IPS DF 6.9 (cell line): ENCODE data around the gene MLST8.

Experiments
- DNase-seq: peaks from one replicate; pipeline ENCODE4 v3.0.0-alpha.2; 2013; ENCODE audit warnings: low read depth, low spot score
- H3K27ac ChIP-seq: one replicate; pipeline ENCODE4 v1.5.1; 2013; ENCODE audit warnings: low read length, control low read depth
- H3K27me3 ChIP-seq: 2 replicates; pipeline ENCODE4 v1.6.1; 2013; ENCODE audit warnings: mild to moderate bottlenecking, low read length; ENCODE audit not compliant: control insufficient read depth, insufficient read depth
- H3K36me3 ChIP-seq: 2 replicates; pipeline ENCODE4 v1.6.1; 2013; ENCODE audit warnings: low read length; ENCODE audit not compliant: control insufficient read depth, insufficient read depth
- H3K4me1 ChIP-seq: 2 replicates; pipeline ENCODE4 v1.6.1; 2013; ENCODE audit warnings: low read length; ENCODE audit not compliant: control insufficient read depth, insufficient read depth
- H3K4me3 ChIP-seq: 2 replicates; pipeline ENCODE4 v1.5.1; 2013; ENCODE audit warnings: mild to moderate bottlenecking, low read length
- H3K9me3 ChIP-seq: 2 replicates; pipeline ENCODE4 v1.6.1; 2013; ENCODE audit warnings: low read length, inconsistent platforms; ENCODE audit not compliant: control insufficient read depth, insufficient read depth
- WGBS: extraction: QIAGEN DNeasy Blood & Tissue Kit; methylation state at CpG from one replicate; pipeline ENCODE4 v1.1.7; 2013; ENCODE audit warnings: mixed read lengths, missing lambda C conversion rate; ENCODE audit not compliant: insufficient read length, insufficient coverage; 5-methylcytosine and 5-hydroxymethylcytosine counted together

MLST8 gene

GRCh38 chr16:2216330-2216729 is 11.1 kb downstream of the MLST8 start:
- Histone ChIP-seq H3K4me3 (no peak overlapping the region), H3K9me3 (no peaks in the 10 kb centered on the region), H3K36me3 (peaks cover 9% of the 10 kb centered on the region; the same call in 1 of the 2 replicates), H3K27ac (no peak overlapping the region), H3K27me3 (no peaks in the 10 kb centered on the region), H3K4me1 (no peaks in the 10 kb centered on the region; the same call in 1 of the 2 replicates)
- DNase-seq, result no peak
- no CpG with 5 or more reads among the region's 4 CpGs for WGBS

GRCh38 chr16:2223221-2223941 is 18.1 kb downstream of the MLST8 start, which contains the start of gene E4F1:
TSS of gene E4F1 (plus strand) at chr16:2223591. CDS start at chr16:2223614, 23 bp downstream.
- Histone ChIP-seq H3K27me3 (no peaks in the 10 kb centered on the region), H3K9me3 (no peaks in the 10 kb centered on the region), H3K4me3 (peak within 1 kb of the TSS; percentile 84), H3K27ac (no peak within 1 kb of the TSS), H3K4me1 (no peaks in the 10 kb centered on the region), H3K36me3 (no peaks in the 10 kb centered on the region; the same call in 1 of the 2 replicates)
- peak; percentile 99 for DNase-seq
- no CpG with 5 or more reads among the region's 82 CpGs for WGBS

- H3K27ac ChIP-seq, result no peak overlapping the region
These were observed 18.8 kb downstream of the MLST8 start for GRCh38 chr16:2223942-2224486.

GRCh38 chr16:2226245-2226793 is 21.1 kb downstream of the MLST8 start:
- no peak overlapping the region for H3K27ac ChIP-seq
- DNase-seq, result no peak
- WGBS, result no CpG with 5 or more reads among the region's 9 CpGs

More at GRCh38 chr16:2223942-2224486, 18.8 kb downstream of the MLST8 start:
- no peaks in the 10 kb centered on the region for H3K4me1 ChIP-seq
- H3K36me3 ChIP-seq, result no peaks in the 10 kb centered on the region; the same call in 1 of the 2 replicates
- H3K27me3 ChIP-seq, result no peaks in the 10 kb centered on the region
- peak overlapping the region; percentile 84 for H3K4me3 ChIP-seq
- no peaks in the 10 kb centered on the region for H3K9me3 ChIP-seq
- WGBS, result no CpG with 5 or more reads among the region's 22 CpGs
- no peak for DNase-seq

GRCh38 chr16:2226918-2227317 is 21.7 kb downstream of the MLST8 start:
- no peak for DNase-seq
- Histone ChIP-seq H3K4me3 (no peak overlapping the region), H3K27ac (no peak overlapping the region), H3K4me1 (no peaks in the 10 kb centered on the region), H3K9me3 (no peaks in the 10 kb centered on the region), H3K27me3 (no peaks in the 10 kb centered on the region), H3K36me3 (peaks cover 12% of the 10 kb centered on the region)
- WGBS, result no CpG with 5 or more reads among the region's 6 CpGs

More at GRCh38 chr16:2226245-2226793, 21.1 kb downstream of the MLST8 start:
- H3K4me1 ChIP-seq, result no peaks in the 10 kb centered on the region
- H3K4me3 ChIP-seq, result no peak overlapping the region
- H3K9me3 ChIP-seq, result no peaks in the 10 kb centered on the region
- peaks cover 8% of the 10 kb centered on the region for H3K36me3 ChIP-seq
- no peaks in the 10 kb centered on the region for H3K27me3 ChIP-seq

- peaks cover 18% of the 10 kb centered on the region for H3K36me3 ChIP-seq
- H3K27ac ChIP-seq, result no peak overlapping the region
- no peaks in the 10 kb centered on the region for H3K9me3 ChIP-seq
- WGBS, result no CpG with 5 or more reads among the region's 25 CpGs
- no peaks in the 10 kb centered on the region for H3K27me3 ChIP-seq
- no peak overlapping the region for H3K4me3 ChIP-seq
- no peaks in the 10 kb centered on the region for H3K4me1 ChIP-seq
- DNase-seq, result no peak
These were observed 23.0 kb downstream of the MLST8 start for GRCh38 chr16:2228161-2228824.

GRCh38 chr16:2229091-2229490 is 23.8 kb downstream of the MLST8 start:
- Histone ChIP-seq H3K4me3 (no peak overlapping the region), H3K4me1 (no peaks in the 10 kb centered on the region), H3K9me3 (no peaks in the 10 kb centered on the region), H3K36me3 (peaks cover 23% of the 10 kb centered on the region), H3K27me3 (no peaks in the 10 kb centered on the region), H3K27ac (no peak overlapping the region)
- no peak for DNase-seq
- WGBS, result no CpG with 5 or more reads among the region's 12 CpGs

- DNase-seq, result no peak
- no CpG with 5 or more reads among the region's 23 CpGs for WGBS
- H3K36me3 ChIP-seq, result peaks cover 28% of the 10 kb centered on the region
- no peaks in the 10 kb centered on the region for H3K27me3 ChIP-seq
- no peaks in the 10 kb centered on the region for H3K9me3 ChIP-seq
- no peaks in the 10 kb centered on the region for H3K4me1 ChIP-seq
- no peak overlapping the region for H3K4me3 ChIP-seq
- H3K27ac ChIP-seq, result no peak overlapping the region
These were observed 24.5 kb downstream of the MLST8 start for GRCh38 chr16:2229632-2230250.

- Histone ChIP-seq H3K4me3 (no peak overlapping the region), H3K27me3 (no peaks in the 10 kb centered on the region), H3K27ac (no peak overlapping the region), H3K4me1 (no peaks in the 10 kb centered on the region), H3K36me3 (peaks cover 35% of the 10 kb centered on the region), H3K9me3 (no peaks in the 10 kb centered on the region)
- no CpG with 5 or more reads among the region's 13 CpGs for WGBS
- no peak for DNase-seq
These were observed 25.1 kb downstream of the MLST8 start for GRCh38 chr16:2230376-2230775.
